HepG2 (cell line): ENCODE measurements around the gene PRDM10. TPM values are rescaled to one million over a fixed set of nuclear protein-coding genes. Genes with fewer than 3 reads are reported as not detected.

ENCODE experiments used
- ATF3 ChIP-seq: sonication (generic); formaldehyde crosslinking; IDR thresholded peaks from 2 replicates; pipeline ENCODE4 v1.4.0; 2020; ENCODE audit warnings: missing genetic modification reagents
- CENPX ChIP-seq: sonication (generic); formaldehyde crosslinking; IDR thresholded peaks from 2 replicates; pipeline ENCODE4 v1.9.0; 2021; ENCODE audit warnings: mild to moderate bottlenecking, missing genetic modification reagents, moderate library complexity
- CREB3 ChIP-seq: sonication (generic); formaldehyde crosslinking; IDR thresholded peaks from 2 replicates; pipeline ENCODE4 v1.5.0; 2020; ENCODE audit warnings: missing genetic modification reagents
- DPF2 ChIP-seq: sonication (generic); formaldehyde crosslinking; IDR thresholded peaks from 2 replicates; pipeline ENCODE4 v1.4.0; 2020; ENCODE audit warnings: mild to moderate bottlenecking, low read depth, missing genetic modification reagents, borderline replicate concordance
- ETV5 ChIP-seq: IDR thresholded peaks from 2 replicates; pipeline ENCODE4 v1.6.1; 2018; ENCODE audit warnings: missing biosample characterization, missing genetic modification reagents, inconsistent platforms, borderline replicate concordance
- FOXC1 ChIP-seq: sonication (generic); formaldehyde crosslinking; IDR thresholded peaks from 2 replicates; pipeline ENCODE4 v1.8.0; 2022; ENCODE audit warnings: mild to moderate bottlenecking, missing genetic modification reagents, borderline replicate concordance
- HNF1B ChIP-seq: sonication (generic); formaldehyde crosslinking; IDR thresholded peaks from 2 replicates; pipeline ENCODE4 v1.5.1; 2020; ENCODE audit warnings: mild to moderate bottlenecking, moderate library complexity, missing genetic modification reagents
- HNF4A ChIP-seq: sonication (generic); formaldehyde crosslinking; IDR thresholded peaks from 2 replicates; pipeline ENCODE4 v1.4.0; 2020; ENCODE audit warnings: missing genetic modification reagents
- HOMEZ ChIP-seq: IDR thresholded peaks from 2 replicates; pipeline ENCODE4 v1.6.1; 2016; ENCODE audit warnings: low read depth
- JUND ChIP-seq: sonication (generic); formaldehyde crosslinking; IDR thresholded peaks from 2 replicates; pipeline ENCODE4 v1.8.0; 2022; ENCODE audit warnings: mild to moderate bottlenecking, missing genetic modification reagents
- LCORL ChIP-seq, 2 experiments: fragments of 450-650 bp in 1 of 2; sonication (generic) in 1 of 2; formaldehyde crosslinking in 1 of 2; IDR thresholded peaks; 2 replicates each; pipeline versions ENCODE4 v1.5.0 to v1.6.1; 2017 to 2020; ENCODE audit warnings: antibody characterized with exemption in 1 of 2, missing genetic modification reagents in 1 of 2
- MAX ChIP-seq: IDR thresholded peaks from 2 replicates; pipeline ENCODE4 v1.6.1; 2012; ENCODE audit warnings: inconsistent platforms
- NFYB ChIP-seq: sonication (generic); formaldehyde crosslinking; IDR thresholded peaks from 2 replicates; pipeline ENCODE4 v1.4.0; 2020; ENCODE audit warnings: missing genetic modification reagents
- THAP11 ChIP-seq: IDR thresholded peaks from 2 replicates; pipeline ENCODE4 v1.6.1; 2016; ENCODE audit warnings: missing biosample characterization, missing genetic modification reagents
- THRA ChIP-seq: sonication (generic); formaldehyde crosslinking; IDR thresholded peaks from 2 replicates; pipeline ENCODE4 v1.4.0; 2020; ENCODE audit warnings: missing genetic modification reagents, borderline replicate concordance
- ZFP90 ChIP-seq: sonication (generic); formaldehyde crosslinking; IDR thresholded peaks from 2 replicates; pipeline ENCODE4 v1.8.0; 2022; ENCODE audit warnings: missing genetic modification reagents, mild to moderate bottlenecking, inconsistent platforms, borderline replicate concordance
- ZNF414 ChIP-seq: sonication (generic); formaldehyde crosslinking; IDR thresholded peaks from 2 replicates; pipeline ENCODE4 v1.5.0; 2020; ENCODE audit warnings: missing genetic modification reagents
- ZNF562 ChIP-seq: sonication (generic); formaldehyde crosslinking; IDR thresholded peaks from 2 replicates; pipeline ENCODE4 v1.8.0; 2022; ENCODE audit warnings: missing genetic modification reagents, borderline replicate concordance
- polyA plus RNA-seq, 8 experiments: library from polyadenylated mRNA; depleted of rRNA in 3 of 8; stranded (reverse) in 7 of 8; unstranded in 1 of 8; fragments of >200 nt; fragmentation: Illumina TruSeq in 4 of 8; extraction: Trizol in 4 of 8; gene quantifications; 2 replicates each; pipeline versions ENCODE4 v1.2.1 to v1.2.3, GENCODE V29; 2011 to 2016; ENCODE audit warnings: low read depth in 4 of 8, missing spikeins in 1 of 8, mixed read lengths in 1 of 8; ENCODE audit not compliant: insufficient read depth in 1 of 8
- total RNA-seq, 5 experiments: library from RNA; depleted of rRNA; stranded (reverse); fragments of >200 nt; fragmentation: Illumina TruSeq; extraction: Trizol; gene quantifications; 2 replicates each; pipeline ENCODE4 v1.2.3, GENCODE V29; 2016; ENCODE audit warnings: low read depth in 1 of 5

PRDM10 gene
- total and polyA plus RNA-seq, 2 of the 13 experiments (the other 11 are each of a cell fraction or from before 2014, with no cell fraction given), result 5.7 to 5.8 TPM

GRCh38 chr11:129853518-129854231 lies 149.0 kb downstream of the PRDM10 start (continued):
- TF ChIP-seq JUND (CRISPR knock-in tag), result peak; percentile 45; the same call in 1 of the 2 replicates
- TF ChIP-seq MAX, result peak; percentile 66
- TF ChIP-seq ETV5, result peak; percentile 95
- TF ChIP-seq CREB3 (CRISPR knock-in tag), result no peak
- 0 out of 2 replicates have a peak, but pooled peaks have one; percentile 23 for TF ChIP-seq HOMEZ
- TF ChIP-seq HNF1B, result peak; percentile 75; the same call in 1 of the 2 replicates
- no peak for TF ChIP-seq ZNF562 (CRISPR knock-in tag)
- TF ChIP-seq THAP11 (CRISPR knock-in tag), result peak; percentile 67; the same call in 1 of the 2 replicates
- TF ChIP-seq ZFP90 (CRISPR knock-in tag), result no peak
- TF ChIP-seq CENPX (CRISPR knock-in tag), result no peak
- peak; percentile 82; the same call in 1 of the 2 replicates for TF ChIP-seq ATF3
- TF ChIP-seq FOXC1, result 0 out of 2 replicates have a peak, but pooled peaks have one; percentile 22
- TF ChIP-seq NFYB, result no peak
- TF ChIP-seq THRA (CRISPR knock-in tag), result 0 out of 2 replicates have a peak, but pooled peaks have one; percentile 54
- peak; percentile 36; the same call in 1 of the 2 replicates for TF ChIP-seq HNF4A (CRISPR knock-in tag)
- TF ChIP-seq DPF2 (CRISPR knock-in tag), result peak; percentile 71; the same call in 1 of the 2 replicates
- peak; percentile 67; the same call in 1 of the 2 replicates for TF ChIP-seq ZNF414 (CRISPR knock-in tag)
- no peak for TF ChIP-seq LCORL (IDR thresholded peaks at IDR 0.05)
- peak; percentile 92 for TF ChIP-seq LCORL (CRISPR knock-in tag; IDR thresholded peaks at IDR 0.05)
